ENCODE data around the gene PELI1.

The PELI1 gene

DNA sequence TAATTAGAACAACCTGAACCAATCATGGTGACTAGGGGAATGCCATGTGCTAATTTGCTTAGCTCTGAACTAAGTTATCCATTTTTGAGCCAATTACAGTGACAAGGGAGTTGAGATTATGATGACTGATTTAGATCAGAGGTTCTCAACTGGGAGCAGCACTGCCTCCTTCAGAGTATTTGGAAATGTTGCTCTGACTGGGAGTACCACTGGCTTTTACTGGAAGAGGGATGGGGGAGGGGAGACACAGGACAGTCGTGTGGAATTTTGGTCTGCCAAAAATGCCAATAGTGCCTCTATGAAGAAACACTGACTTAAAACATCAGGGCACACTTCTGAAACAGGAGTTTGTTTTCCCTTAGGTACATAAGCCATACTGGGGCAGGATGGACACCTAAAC lies 76.9 kb downstream of the PELI1 start:
- TF ChIP-seq, protein P1, sequence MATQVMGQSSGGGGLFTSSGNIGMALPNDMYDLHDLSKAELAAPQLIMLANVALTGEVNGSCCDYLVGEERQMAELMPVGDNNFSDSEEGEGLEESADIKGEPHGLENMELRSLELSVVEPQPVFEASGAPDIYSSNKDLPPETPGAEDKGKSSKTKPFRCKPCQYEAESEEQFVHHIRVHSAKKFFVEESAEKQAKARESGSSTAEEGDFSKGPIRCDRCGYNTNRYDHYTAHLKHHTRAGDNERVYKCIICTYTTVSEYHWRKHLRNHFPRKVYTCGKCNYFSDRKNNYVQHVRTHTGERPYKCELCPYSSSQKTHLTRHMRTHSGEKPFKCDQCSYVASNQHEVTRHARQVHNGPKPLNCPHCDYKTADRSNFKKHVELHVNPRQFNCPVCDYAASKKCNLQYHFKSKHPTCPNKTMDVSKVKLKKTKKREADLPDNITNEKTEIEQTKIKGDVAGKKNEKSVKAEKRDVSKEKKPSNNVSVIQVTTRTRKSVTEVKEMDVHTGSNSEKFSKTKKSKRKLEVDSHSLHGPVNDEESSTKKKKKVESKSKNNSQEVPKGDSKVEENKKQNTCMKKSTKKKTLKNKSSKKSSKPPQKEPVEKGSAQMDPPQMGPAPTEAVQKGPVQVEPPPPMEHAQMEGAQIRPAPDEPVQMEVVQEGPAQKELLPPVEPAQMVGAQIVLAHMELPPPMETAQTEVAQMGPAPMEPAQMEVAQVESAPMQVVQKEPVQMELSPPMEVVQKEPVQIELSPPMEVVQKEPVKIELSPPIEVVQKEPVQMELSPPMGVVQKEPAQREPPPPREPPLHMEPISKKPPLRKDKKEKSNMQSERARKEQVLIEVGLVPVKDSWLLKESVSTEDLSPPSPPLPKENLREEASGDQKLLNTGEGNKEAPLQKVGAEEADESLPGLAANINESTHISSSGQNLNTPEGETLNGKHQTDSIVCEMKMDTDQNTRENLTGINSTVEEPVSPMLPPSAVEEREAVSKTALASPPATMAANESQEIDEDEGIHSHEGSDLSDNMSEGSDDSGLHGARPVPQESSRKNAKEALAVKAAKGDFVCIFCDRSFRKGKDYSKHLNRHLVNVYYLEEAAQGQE (IDR thresholded peaks at IDR 0.05; ENCODE audit: insufficient read depth in 1 of 2, low read depth in 2 of 2, low read length in 2 of 2): no peak
- TF ChIP-seq POLR2AphosphoS5 (IDR thresholded peaks at IDR 0.05; ENCODE audit: low read depth, low read length) (no peak), FOXP2 (optimal IDR thresholded peaks at IDR 0.05; ENCODE audit: borderline replicate concordance, extremely low read depth, extremely low read length, insufficient read depth) (no peak), SIN3A (IDR thresholded peaks at IDR 0.05; ENCODE audit: borderline replicate concordance, insufficient read depth, low read length) (no peak), TAF1 (IDR thresholded peaks at IDR 0.05; ENCODE audit: borderline replicate concordance, insufficient read depth, low read length) (no peak)

DNA sequence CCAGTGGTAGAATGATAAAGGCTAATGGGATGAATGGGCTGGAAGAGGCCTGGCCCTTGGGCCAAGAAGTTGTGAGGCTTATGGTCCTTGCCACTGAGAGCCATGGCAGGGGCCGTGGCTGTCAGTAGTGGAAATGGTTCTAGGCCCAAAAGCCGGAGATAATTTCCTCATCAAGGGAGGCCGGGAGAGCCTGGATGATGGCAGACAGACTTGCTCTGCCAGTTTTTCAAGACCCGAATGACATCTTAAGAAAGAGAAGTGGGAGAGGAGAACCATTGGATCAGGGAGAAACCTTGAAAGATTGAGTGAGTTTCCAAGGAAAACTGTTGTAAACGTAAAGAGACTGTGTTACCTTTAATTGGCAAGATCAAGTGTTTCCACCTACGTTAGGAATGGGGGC lies 78.7 kb downstream of the PELI1 start:
- TF ChIP-seq, protein P1 (IDR thresholded peaks at IDR 0.05; ENCODE audit: insufficient read depth in 1 of 2, low read depth in 2 of 2, low read length in 2 of 2): no peak
- no peak for TF ChIP-seq FOXP2 (optimal IDR thresholded peaks at IDR 0.05; ENCODE audit: borderline replicate concordance, extremely low read depth, extremely low read length, insufficient read depth)
- TF ChIP-seq POLR2AphosphoS5 (IDR thresholded peaks at IDR 0.05; ENCODE audit: low read depth, low read length): no peak
- no peak for TF ChIP-seq SIN3A (IDR thresholded peaks at IDR 0.05; ENCODE audit: borderline replicate concordance, insufficient read depth, low read length)
- TF ChIP-seq TAF1 (IDR thresholded peaks at IDR 0.05; ENCODE audit: borderline replicate concordance, insufficient read depth, low read length): no peak

DNA sequence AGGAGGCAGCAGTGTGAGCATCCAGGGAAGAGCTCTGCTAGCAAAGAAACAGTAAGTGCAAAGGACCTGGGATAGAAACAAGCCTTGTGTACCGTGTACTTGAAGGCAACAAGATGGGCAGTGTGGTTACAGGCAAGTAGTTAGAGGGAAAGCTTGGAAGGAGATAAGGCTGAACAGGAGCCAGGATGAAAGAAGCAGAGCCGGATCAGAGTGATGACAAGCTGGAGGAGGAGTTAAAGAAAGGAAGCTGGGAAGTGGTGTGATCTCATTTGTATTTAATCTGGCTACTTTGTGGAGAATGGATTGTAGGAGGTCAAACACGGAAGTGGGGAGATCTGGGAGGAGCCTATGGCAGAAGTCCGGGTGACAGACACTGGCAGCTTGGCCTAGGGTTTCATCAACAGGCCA lies 80.3 kb downstream of the PELI1 start:
- TF ChIP-seq POLR2AphosphoS5 (IDR thresholded peaks at IDR 0.05; ENCODE audit: low read depth, low read length): no peak
- no peak for TF ChIP-seq SIN3A (IDR thresholded peaks at IDR 0.05; ENCODE audit: borderline replicate concordance, insufficient read depth, low read length)
- no peak for TF ChIP-seq TAF1 (IDR thresholded peaks at IDR 0.05; ENCODE audit: borderline replicate concordance, insufficient read depth, low read length)
- no peak for TF ChIP-seq FOXP2 (optimal IDR thresholded peaks at IDR 0.05; ENCODE audit: borderline replicate concordance, extremely low read depth, extremely low read length, insufficient read depth)
- TF ChIP-seq, protein P1 (IDR thresholded peaks at IDR 0.05; ENCODE audit: insufficient read depth in 1 of 2, low read depth in 2 of 2, low read length in 2 of 2): no peak

DNA sequence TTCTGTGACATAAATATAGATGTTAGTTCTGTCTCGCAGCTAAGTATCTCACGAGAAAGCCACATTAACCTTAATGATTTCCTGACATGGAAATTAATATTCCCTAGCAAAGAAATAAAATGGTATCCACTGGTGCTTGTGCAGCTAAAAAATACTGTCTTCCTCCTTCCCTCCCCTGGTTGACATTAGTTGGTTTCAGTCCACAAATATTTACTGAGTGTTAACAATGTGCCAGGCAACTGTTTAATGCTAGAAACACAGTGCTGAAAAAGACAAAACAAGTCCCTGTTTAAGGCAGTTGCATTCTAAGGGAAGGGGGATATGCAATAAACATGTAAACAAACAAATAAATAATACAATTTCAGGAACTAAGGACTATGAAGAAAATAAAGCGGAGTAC lies 80.8 kb downstream of the PELI1 start:
- TF ChIP-seq TAF1 (IDR thresholded peaks at IDR 0.05; ENCODE audit: borderline replicate concordance, insufficient read depth, low read length) (no peak), POLR2AphosphoS5 (IDR thresholded peaks at IDR 0.05; ENCODE audit: low read depth, low read length) (no peak), FOXP2 (optimal IDR thresholded peaks at IDR 0.05; ENCODE audit: borderline replicate concordance, extremely low read depth, extremely low read length, insufficient read depth) (no peak), SIN3A (IDR thresholded peaks at IDR 0.05; ENCODE audit: borderline replicate concordance, insufficient read depth, low read length) (no peak)
- TF ChIP-seq, protein P1 (IDR thresholded peaks at IDR 0.05; ENCODE audit: insufficient read depth in 1 of 2, low read depth in 2 of 2, low read length in 2 of 2): no peak

DNA sequence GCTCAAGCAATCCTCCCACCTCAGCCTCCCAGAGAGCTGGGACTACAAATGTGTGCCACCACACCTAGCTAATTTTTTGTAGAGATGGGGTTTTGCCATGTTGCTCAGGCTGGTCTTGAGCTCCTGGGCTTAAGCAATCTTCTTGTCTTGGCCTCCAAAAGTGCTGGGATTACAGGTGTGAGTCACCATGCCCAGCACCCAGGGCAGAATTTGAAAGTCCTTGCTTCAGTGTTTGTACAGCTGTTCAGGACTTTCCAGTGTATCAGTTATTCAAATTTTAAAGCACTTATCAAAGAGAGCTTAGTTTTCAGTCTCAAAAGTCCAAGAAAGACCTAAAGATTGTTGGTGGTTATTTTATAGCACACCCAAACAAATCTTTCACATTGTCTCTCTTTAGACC lies 81.4 kb downstream of the PELI1 start:
- TF ChIP-seq FOXP2 (optimal IDR thresholded peaks at IDR 0.05; ENCODE audit: borderline replicate concordance, extremely low read depth, extremely low read length, insufficient read depth): no peak
- no peak for TF ChIP-seq SIN3A (IDR thresholded peaks at IDR 0.05; ENCODE audit: borderline replicate concordance, insufficient read depth, low read length)
- TF ChIP-seq POLR2AphosphoS5 (IDR thresholded peaks at IDR 0.05; ENCODE audit: low read depth, low read length): no peak
- no peak for TF ChIP-seq TAF1 (IDR thresholded peaks at IDR 0.05; ENCODE audit: borderline replicate concordance, insufficient read depth, low read length)
- TF ChIP-seq, protein P1 (IDR thresholded peaks at IDR 0.05; ENCODE audit: insufficient read depth in 1 of 2, low read depth in 2 of 2, low read length in 2 of 2): no peak

Measured in PFSK-1 (cell line).